ENCODE results near the gene ZDHHC23. TPM values are rescaled to one million over a fixed set of nuclear protein-coding genes. Genes with fewer than 3 reads are reported as not detected.

ZDHHC23 gene
- 1.6 TPM for total RNA-seq (2013)
- polyA plus RNA-seq = under 1 TPM; 0.05 to 0.87 (median 0.28) TPM
- 0.55 and 0.72 TPM in 2 replicates for polyA minus RNA-seq
- total RNA-seq = 0.69 to 7.4 (median 2.4) reads per million in 11 experiments

DNA sequence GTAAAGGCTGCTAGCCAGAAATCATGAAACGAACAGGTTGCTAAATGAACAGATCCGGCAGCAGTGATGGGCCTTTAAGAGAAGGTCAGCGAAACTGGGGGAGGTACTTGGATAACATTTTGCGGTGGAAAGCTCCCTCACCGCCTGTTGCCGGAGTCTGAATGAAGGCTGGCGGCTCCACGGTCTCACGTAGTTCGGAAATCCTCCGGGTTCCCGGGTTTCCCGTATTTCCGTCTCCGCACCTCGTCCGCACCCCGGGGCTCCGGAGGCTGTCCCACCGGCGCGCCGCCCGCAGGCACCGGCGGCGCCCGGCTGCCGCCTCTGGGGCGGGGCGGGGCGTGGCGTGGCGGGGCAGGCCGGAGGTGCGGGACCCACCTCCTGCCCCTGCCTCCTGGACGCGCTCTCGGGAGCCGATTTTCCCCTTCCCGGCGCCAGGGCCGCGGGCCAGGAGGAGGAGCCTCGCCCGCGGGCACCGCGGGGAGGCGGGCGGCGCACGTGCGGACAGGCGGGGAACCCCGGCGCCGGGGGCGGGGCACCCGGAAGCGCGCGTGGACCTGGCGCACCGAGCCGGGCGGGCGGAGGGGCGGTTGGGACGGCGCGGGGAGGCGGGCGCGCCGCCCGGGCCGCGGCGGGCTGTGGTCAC is at the start of gene ZDHHC23:
ZDHHC23 (plus strand) TSS at position 642 of the 643 bp plus-strand sequence. CDS start 790 bp downstream, outside the sequence.
- H3K4me3 ChIP-seq (replicated peaks in 1 of 3; ENCODE audit: low read depth in 2 of 3, low read length in 3 of 3) = peak within 1 kb of the TSS; percentile 78 to 91 (median 81)
- Mint-ChIP-seq H3K36me3 (peaks cover 0 to 3% of the 10 kb centered on the region in 2 donors), H3K9me3 (peaks cover 0 to 2% (median 0%) of the 10 kb centered on the region in 7 donors), H3K4me3 (peak within 1 kb of the TSS; percentile 82 to 89), H3K27ac (no peak within 1 kb of the TSS), H3K27me3 (ENCODE audit: low read depth in 3 of 3) (peaks cover 11 to 28% (median 17%) of the 10 kb centered on the region in 3 donors), H3K4me1 (peaks cover 8% of the 10 kb centered on the region)
- peak; percentile 28 to 57 (median 32) for DNase-seq
- peak within 1 kb of the TSS; percentile 85 for H2AFZ ChIP-seq (ENCODE audit: insufficient read depth, low read depth, low read length, poor library complexity, severe bottlenecking)
- no peak for TF ChIP-seq CTCF (IDR thresholded peaks at IDR 0.05)
- 0% methylated on average over 80 of the region's 80 CpGs for WGBS (ENCODE audit: insufficient coverage)
- intact Hi-C loops (cut with micrococcal nuclease) = no loop called here
- H4K20me1 ChIP-seq (ENCODE audit: insufficient read depth, low read length) = no peaks in the 10 kb centered on the region
- peaks cover 16 to 23% of the 10 kb centered on the region in 2 donors for H3K27me3 ChIP-seq (ENCODE audit: control insufficient read depth in 2 of 2, insufficient read depth in 2 of 2, low read length in 2 of 2)
- H3K4me2 ChIP-seq (replicated peaks; ENCODE audit: extremely low read depth, low read length, poor library complexity, severe bottlenecking) = peak within 1 kb of the TSS; percentile 98
- H3K36me3 ChIP-seq (replicated peaks in 1 of 2; ENCODE audit: control insufficient read depth in 1 of 2, insufficient read depth in 2 of 2, low read length in 2 of 2) = no peaks in the 10 kb centered on the region
- H3K79me2 ChIP-seq (ENCODE audit: insufficient read depth, low read length) = no peaks in the 10 kb centered on the region
- H3K9ac ChIP-seq (ENCODE audit: insufficient read depth, low read length, poor library complexity, severe bottlenecking) = peak within 1 kb of the TSS; percentile 50
- H3K9me3 ChIP-seq (replicated peaks in 1 of 2; ENCODE audit: control insufficient read depth in 1 of 2, insufficient read depth in 1 of 2, low read length in 2 of 2) = no peaks in the 10 kb centered on the region
- H3K4me1 ChIP-seq (ENCODE audit: control insufficient read depth in 1 of 2, insufficient read depth in 2 of 2, low read length in 2 of 2) = peaks cover 9 to 15% of the 10 kb centered on the region in 2 donors
- H3K27ac ChIP-seq (ENCODE audit: low read depth in 1 of 2, low read length in 2 of 2) = no peak within 1 kb of the TSS

GRCh38 chr3:113898892-113899291 is 48.9 kb upstream of the ZDHHC23 start:
- Mint-ChIP-seq H3K27me3 (ENCODE audit: low read depth in 3 of 3) (peaks cover 0 to 1% (median 0%) of the 10 kb centered on the region in 3 donors), H3K27ac (no peak overlapping the region), H3K9me3 (peaks cover 0 to 2% (median 0%) of the 10 kb centered on the region in 7 donors), H3K4me3 (peak overlapping the region in 1 of 2 donors; percentile 28), H3K36me3 (no peaks in the 10 kb centered on the region), H3K4me1 (peaks cover 12% of the 10 kb centered on the region)
- Histone ChIP-seq H3K36me3 (replicated peaks in 1 of 2; ENCODE audit: control insufficient read depth in 1 of 2, insufficient read depth in 2 of 2, low read length in 2 of 2) (no peaks in the 10 kb centered on the region), H3K27ac (ENCODE audit: low read depth in 1 of 2, low read length in 2 of 2) (no peak overlapping the region), H3K4me1 (ENCODE audit: control insufficient read depth in 1 of 2, insufficient read depth in 2 of 2, low read length in 2 of 2) (peaks cover 5 to 8% of the 10 kb centered on the region in 2 donors), H4K20me1 (ENCODE audit: insufficient read depth, low read length) (no peaks in the 10 kb centered on the region), H3K4me3 (replicated peaks in 1 of 3; ENCODE audit: low read depth in 2 of 3, low read length in 3 of 3) (no peak overlapping the region), H2AFZ (ENCODE audit: insufficient read depth, low read depth, low read length, poor library complexity, severe bottlenecking) (no peak overlapping the region), H3K4me2 (replicated peaks; ENCODE audit: extremely low read depth, low read length, poor library complexity, severe bottlenecking) (no peak overlapping the region), H3K79me2 (ENCODE audit: insufficient read depth, low read length) (no peaks in the 10 kb centered on the region), H3K9me3 (replicated peaks in 1 of 2; ENCODE audit: control insufficient read depth in 1 of 2, insufficient read depth in 1 of 2, low read length in 2 of 2) (no peaks in the 10 kb centered on the region), H3K9ac (ENCODE audit: insufficient read depth, low read length, poor library complexity, severe bottlenecking) (no peak overlapping the region), H3K27me3 (ENCODE audit: control insufficient read depth in 2 of 2, insufficient read depth in 2 of 2, low read length in 2 of 2) (no peaks in the 10 kb centered on the region)
- intact Hi-C loops (cut with micrococcal nuclease) = no loop called here
- DNase-seq = no peak
- TF ChIP-seq CTCF (IDR thresholded peaks at IDR 0.05) = no peak
- no CpG with 5 or more reads among the region's 2 CpGs for WGBS (ENCODE audit: insufficient coverage)

Data from CD14-positive monocyte (primary cell).